Epithelial cell of proximal tubule (primary cell): ENCODE data around the gene BCAM. TPM values are rescaled to one million over a fixed set of nuclear protein-coding genes. Genes with fewer than 3 reads are reported as not detected.

Source experiments
- DNase-seq: peaks from one replicate; pipeline ENCODE4 v3.0.0-alpha.2; 2011; ENCODE audit warnings: low read depth
- H3K4me3 ChIP-seq: 2 replicates; pipeline ENCODE4 v1.5.1; 2011; ENCODE audit warnings: low read depth, mild to moderate bottlenecking, low read length
- CTCF ChIP-seq: conservative IDR thresholded peaks from 2 replicates; pipeline ENCODE4 v1.5.1; 2012; ENCODE audit warnings: low read depth, mild to moderate bottlenecking, low read length
- total RNA-seq: library from RNA; depleted of rRNA; stranded (reverse); fragments of >200 nt; gene quantifications from 2 replicates; pipeline ENCODE4 v1.2.3, GENCODE V29; 2015

BCAM gene
- total RNA-seq, 1 donor from 2014 or later = 27.7 TPM

GRCh38 chr19:44813070-44813840, 4.4 kb downstream of the BCAM start:
- no peak for TF ChIP-seq CTCF

GRCh38 chr19:44813841-44814470, 5.1 kb downstream of the BCAM start:
- DNase-seq = no peak
- H3K4me3 ChIP-seq = no peak overlapping the region
- no peak for TF ChIP-seq CTCF

More at GRCh38 chr19:44813070-44813840, 4.4 kb downstream of the BCAM start:
- no peak for DNase-seq
- no peak overlapping the region for H3K4me3 ChIP-seq

- DNase-seq = no peak
- H3K4me3 ChIP-seq = no peak overlapping the region
- TF ChIP-seq CTCF = no peak
Observed at GRCh38 chr19:44814517-44814916, 5.6 kb downstream of the BCAM start.

- H3K4me3 ChIP-seq = no peak overlapping the region
- TF ChIP-seq CTCF = no peak
- no peak for DNase-seq
Observed at GRCh38 chr19:44816301-44816700, 7.4 kb downstream of the BCAM start.

DNA sequence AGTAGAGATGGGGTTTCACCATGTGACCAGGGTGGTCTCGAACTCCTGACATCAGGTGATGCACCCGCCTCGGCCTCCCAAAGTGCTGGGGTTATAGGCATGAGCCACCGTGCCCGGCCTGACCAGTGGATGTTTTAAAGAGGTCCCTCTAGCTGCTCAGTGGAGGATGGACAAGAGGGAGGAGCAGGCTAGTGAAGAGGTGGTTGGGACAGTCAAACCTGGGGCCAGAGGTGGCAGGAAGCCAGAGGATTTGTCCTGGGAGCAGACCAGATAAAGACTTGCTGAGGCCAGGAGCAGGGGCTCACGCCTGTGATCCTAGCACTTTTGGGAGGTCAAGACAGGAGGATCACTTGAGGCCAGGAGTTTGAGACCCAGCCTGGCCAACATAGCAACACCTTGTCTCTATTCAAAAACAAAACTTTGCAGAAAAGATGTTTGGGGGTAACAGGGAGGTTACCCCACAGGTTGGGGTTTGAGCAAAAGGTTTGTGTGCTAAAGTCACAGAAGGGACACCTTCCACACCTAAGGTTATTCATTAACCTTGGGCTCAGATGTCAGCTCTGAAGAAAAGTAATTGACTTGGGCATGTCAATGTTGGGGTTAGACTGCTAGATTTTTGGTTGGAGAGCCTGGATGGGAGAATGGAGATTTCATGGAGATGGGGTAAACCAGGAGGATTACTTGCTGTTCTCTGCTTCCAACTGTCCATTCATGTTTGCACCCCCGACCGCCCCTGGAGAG, 9.0 kb downstream of the BCAM start:
- no peak for TF ChIP-seq CTCF
- H3K4me3 ChIP-seq = no peak overlapping the region
- DNase-seq = no peak

DNA sequence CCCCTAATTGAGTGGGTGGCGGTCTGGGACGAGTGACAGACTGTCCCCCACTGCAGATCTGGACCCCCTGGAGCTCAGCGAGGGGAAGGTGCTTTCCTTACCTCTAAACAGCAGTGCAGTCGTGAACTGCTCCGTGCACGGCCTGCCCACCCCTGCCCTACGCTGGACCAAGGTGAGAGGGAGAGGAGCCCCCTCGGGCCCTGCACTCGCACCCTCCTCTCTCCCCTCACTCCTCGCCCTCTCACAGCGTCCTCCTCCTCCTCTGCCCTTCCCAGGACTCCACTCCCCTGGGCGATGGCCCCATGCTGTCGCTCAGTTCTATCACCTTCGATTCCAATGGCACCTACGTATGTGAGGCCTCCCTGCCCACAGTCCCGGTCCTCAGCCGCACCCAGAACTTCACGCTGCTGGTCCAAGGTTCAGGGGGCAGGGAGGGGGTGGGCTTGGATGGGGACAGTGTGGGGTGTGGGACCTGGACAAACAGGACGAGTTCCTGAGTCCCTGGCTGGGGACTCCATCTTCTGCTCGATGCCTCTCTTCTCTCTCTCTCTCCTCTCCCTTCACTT, 9.6 kb downstream of the BCAM start:
- no peak for TF ChIP-seq CTCF
- DNase-seq = no peak

More for the DNA sequence above, 9.6 kb downstream of the BCAM start:
- no peak overlapping the region for H3K4me3 ChIP-seq
